Small intestine (tissue), 7 donors: ENCODE measurements around the gene COQ6. TPM values are rescaled to one million over a fixed set of nuclear protein-coding genes. Genes with fewer than 3 reads are reported as not detected.

Experiments used
- DNase-seq, 2 donors: peaks; one replicate each; pipeline versions ENCODE4 v3.0.0 to v3.0.0-alpha.2; 2013
- FAIRE-seq: peaks from 2 replicates; lab custom pipeline; 2012; peaks lifted over from hg19 to GRCh38; lab: Jason Lieb, UNC
- H3K27ac ChIP-seq, 3 donors: one replicate each; pipeline ENCODE4 v1.5.1; 2013; ENCODE audit warnings: low read length in 2 of 3, mild to moderate bottlenecking in 2 of 3, control low read depth in 1 of 3, inconsistent platforms in 1 of 3, low read depth in 1 of 3, moderate library complexity in 1 of 3
- H3K27me3 ChIP-seq, 3 donors: one replicate each; pipeline ENCODE4 v1.6.1; 2013; ENCODE audit warnings: low read length in 3 of 3, inconsistent platforms in 1 of 3; ENCODE audit not compliant: control insufficient read depth in 3 of 3, insufficient read depth in 3 of 3
- H3K36me3 ChIP-seq, 3 donors: one replicate each; pipeline ENCODE4 v1.6.1; 2013; ENCODE audit warnings: low read length in 3 of 3, inconsistent platforms in 1 of 3, low read depth in 1 of 3, mild to moderate bottlenecking in 1 of 3, moderate library complexity in 1 of 3; ENCODE audit not compliant: control insufficient read depth in 3 of 3, insufficient read depth in 2 of 3
- H3K4me1 ChIP-seq, 3 donors: one replicate each; pipeline ENCODE4 v1.6.1; 2013; ENCODE audit warnings: low read length in 2 of 3, inconsistent platforms in 1 of 3, low read depth in 1 of 3, mild to moderate bottlenecking in 1 of 3, moderate library complexity in 1 of 3; ENCODE audit not compliant: control insufficient read depth in 3 of 3, insufficient read depth in 2 of 3
- H3K4me3 ChIP-seq, 3 donors: one replicate each; pipeline ENCODE4 v1.5.1; 2013; ENCODE audit warnings: low read length in 3 of 3, control low read depth in 1 of 3, inconsistent platforms in 1 of 3, low read depth in 1 of 3, mild to moderate bottlenecking in 1 of 3, moderate library complexity in 1 of 3
- H3K9me3 ChIP-seq, 2 donors: one replicate each; pipeline ENCODE4 v1.6.1; 2013; ENCODE audit warnings: low read depth in 1 of 2, low read length in 1 of 2; ENCODE audit not compliant: control insufficient read depth in 2 of 2, insufficient read depth in 1 of 2
- WGBS, 3 donors: extraction: QIAGEN DNeasy Blood & Tissue Kit; methylation state at CpG; one replicate each; pipeline ENCODE4 v1.1.7; 2013; 5-methylcytosine and 5-hydroxymethylcytosine counted together
- polyA plus RNA-seq, 4 donors: library from polyadenylated mRNA; stranded (reverse) in 3 of 4; unstranded in 1 of 4; fragments of 200-250 nt in 3 of 4; fragments of 120-200 nt in 1 of 4; gene quantifications; one replicate each; pipeline versions ENCODE4 v1.2.1 to v1.2.3, GENCODE V29; 2013
- donor health status: healthy with polysubstance abuse.
- donor health status: control.
- donor health status: control.
- donor health status: Bipolar disorder and iron deficiency.
- donor health status: healthy.

Gene COQ6
- polyA plus RNA-seq, 4 donors, result 10.0 to 23.3 (median 18.8) TPM

DNA sequence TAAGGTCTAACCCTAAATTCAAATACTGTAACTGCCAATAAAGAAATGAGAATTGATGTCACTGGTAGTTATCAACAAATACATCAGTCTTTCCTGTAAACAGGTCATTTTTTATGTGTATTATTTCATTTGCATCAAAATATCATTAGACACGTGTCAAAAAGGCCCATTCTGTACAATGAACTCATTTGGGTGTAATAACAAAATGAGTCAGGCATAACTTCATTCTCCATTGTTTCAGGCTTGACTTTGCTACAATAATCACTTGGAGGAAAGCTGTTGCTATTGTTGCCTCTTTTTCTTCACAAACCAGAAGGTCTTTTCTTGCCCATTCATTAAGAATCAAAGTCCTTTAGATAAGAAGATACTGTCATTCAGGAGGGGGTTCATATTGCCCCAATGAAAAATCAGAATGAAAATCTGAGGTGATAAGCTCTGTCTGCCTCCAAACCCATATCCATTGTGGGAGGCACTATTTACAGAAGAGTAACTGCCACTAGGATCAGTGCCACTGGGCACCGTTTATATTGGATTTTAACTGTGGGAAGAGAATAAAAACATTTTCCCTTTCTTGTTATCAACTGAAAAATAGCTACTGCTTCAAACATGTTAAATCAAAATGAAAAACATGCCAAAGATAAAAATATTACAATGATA is 58.9 kb downstream of the COQ6 start:
- H3K27me3 ChIP-seq, result no peaks in the 10 kb centered on the region
- WGBS, 3 donors, result 25 to 62% (median 41%) methylated on average over 2 of the region's 2 CpGs
- DNase-seq (no peak), FAIRE-seq (no peak)
- no peak overlapping the region for H3K27ac ChIP-seq
- no peaks in the 10 kb centered on the region for H3K9me3 ChIP-seq
- peaks cover 3 to 38% (median 7%) of the 10 kb centered on the region in 3 donors for H3K36me3 ChIP-seq
- H3K4me1 ChIP-seq, result peaks cover 0 to 2% (median under 1%) of the 10 kb centered on the region in 3 donors
- H3K4me3 ChIP-seq, result no peak overlapping the region

Other genes starting within 250 kb of the COQ6 start
- 10 to 100 TPM; 10.8 to 23.5 (median 14.6) TPM for gene PNMA1, start 235.9 kb upstream of the COQ6 start, polyA plus RNA-seq
- gene PTGR2, start 98.5 kb upstream of the COQ6 start, polyA plus RNA-seq, result 10 to 100 TPM in 3 of 4 donors, 1 to 10 TPM in 1; 8.2 to 15.7 (median 13.4) TPM
- gene ZNF410, start 63.4 kb upstream of the COQ6 start, polyA plus RNA-seq, result 10 to 100 TPM; 30.7 to 50.1 (median 36.7) TPM
- gene FAM161B, start 208 bp upstream of the COQ6 start, polyA plus RNA-seq, result 1 to 10 TPM; 2.0 to 5.1 (median 3.1) TPM
- 10 to 100 TPM; 17.4 to 85.8 (median 31.1) TPM for gene ENTPD5, start 69.0 kb downstream of the COQ6 start, polyA plus RNA-seq
- gene BBOF1, start 69.0 kb downstream of the COQ6 start, polyA plus RNA-seq, result 1 to 10 TPM in 3 of 4 donors, under 1 TPM in 1; 0.89 to 5.1 (median 1.9) TPM
- 10 to 100 TPM; 15.8 to 56.4 (median 30.5) TPM for gene ALDH6A1, start 134.2 kb downstream of the COQ6 start, polyA plus RNA-seq
- 10 to 100 TPM in 3 of 4 donors, 1 to 10 TPM in 1; 6.1 to 22.1 (median 11.1) TPM for gene LIN52, start 134.7 kb downstream of the COQ6 start, polyA plus RNA-seq